ENCODE results near the gene CNIH1.

CNIH1 gene

DNA sequence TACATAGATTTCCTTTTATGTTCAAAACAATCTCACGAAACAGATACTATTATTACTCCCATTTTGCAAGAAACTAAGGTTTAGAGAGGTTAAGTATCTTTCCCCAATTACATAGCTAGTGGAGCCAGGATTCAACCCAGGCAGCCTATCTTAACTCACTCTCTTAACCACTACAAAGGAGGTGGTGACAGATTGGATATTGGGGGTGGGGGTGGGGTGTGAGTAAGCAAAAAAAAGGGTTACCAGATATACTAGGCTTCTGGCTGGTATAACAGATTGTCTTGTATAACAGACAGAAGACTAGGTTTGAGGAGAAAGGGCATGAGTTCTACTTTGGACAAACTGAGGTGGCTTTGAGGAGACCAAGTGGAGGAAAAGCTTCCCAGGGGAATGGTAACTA is 45.5 kb upstream of the CNIH1 start:
- no peak for TF ChIP-seq POLR2AphosphoS5 (IDR thresholded peaks at IDR 0.05; ENCODE audit: low read depth)
- no peak for TF ChIP-seq GABPA (IDR thresholded peaks at IDR 0.05; ENCODE audit: low read depth)
- TF ChIP-seq, protein P1, sequence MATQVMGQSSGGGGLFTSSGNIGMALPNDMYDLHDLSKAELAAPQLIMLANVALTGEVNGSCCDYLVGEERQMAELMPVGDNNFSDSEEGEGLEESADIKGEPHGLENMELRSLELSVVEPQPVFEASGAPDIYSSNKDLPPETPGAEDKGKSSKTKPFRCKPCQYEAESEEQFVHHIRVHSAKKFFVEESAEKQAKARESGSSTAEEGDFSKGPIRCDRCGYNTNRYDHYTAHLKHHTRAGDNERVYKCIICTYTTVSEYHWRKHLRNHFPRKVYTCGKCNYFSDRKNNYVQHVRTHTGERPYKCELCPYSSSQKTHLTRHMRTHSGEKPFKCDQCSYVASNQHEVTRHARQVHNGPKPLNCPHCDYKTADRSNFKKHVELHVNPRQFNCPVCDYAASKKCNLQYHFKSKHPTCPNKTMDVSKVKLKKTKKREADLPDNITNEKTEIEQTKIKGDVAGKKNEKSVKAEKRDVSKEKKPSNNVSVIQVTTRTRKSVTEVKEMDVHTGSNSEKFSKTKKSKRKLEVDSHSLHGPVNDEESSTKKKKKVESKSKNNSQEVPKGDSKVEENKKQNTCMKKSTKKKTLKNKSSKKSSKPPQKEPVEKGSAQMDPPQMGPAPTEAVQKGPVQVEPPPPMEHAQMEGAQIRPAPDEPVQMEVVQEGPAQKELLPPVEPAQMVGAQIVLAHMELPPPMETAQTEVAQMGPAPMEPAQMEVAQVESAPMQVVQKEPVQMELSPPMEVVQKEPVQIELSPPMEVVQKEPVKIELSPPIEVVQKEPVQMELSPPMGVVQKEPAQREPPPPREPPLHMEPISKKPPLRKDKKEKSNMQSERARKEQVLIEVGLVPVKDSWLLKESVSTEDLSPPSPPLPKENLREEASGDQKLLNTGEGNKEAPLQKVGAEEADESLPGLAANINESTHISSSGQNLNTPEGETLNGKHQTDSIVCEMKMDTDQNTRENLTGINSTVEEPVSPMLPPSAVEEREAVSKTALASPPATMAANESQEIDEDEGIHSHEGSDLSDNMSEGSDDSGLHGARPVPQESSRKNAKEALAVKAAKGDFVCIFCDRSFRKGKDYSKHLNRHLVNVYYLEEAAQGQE (IDR thresholded peaks at IDR 0.05; ENCODE audit: insufficient replicate concordance, low read depth): no peak
- Histone ChIP-seq H3K27ac (replicated peaks) (no peak overlapping the region), H3K27me3 (ENCODE audit: insufficient read depth, poor library complexity, severe bottlenecking) (no peaks in the 10 kb centered on the region), H3K4me3 (replicated peaks; ENCODE audit: insufficient read depth, low read length) (no peak overlapping the region)
- no peak for DNase-seq (ENCODE audit: low read depth in 1 of 2, low spot score in 1 of 2)

DNA sequence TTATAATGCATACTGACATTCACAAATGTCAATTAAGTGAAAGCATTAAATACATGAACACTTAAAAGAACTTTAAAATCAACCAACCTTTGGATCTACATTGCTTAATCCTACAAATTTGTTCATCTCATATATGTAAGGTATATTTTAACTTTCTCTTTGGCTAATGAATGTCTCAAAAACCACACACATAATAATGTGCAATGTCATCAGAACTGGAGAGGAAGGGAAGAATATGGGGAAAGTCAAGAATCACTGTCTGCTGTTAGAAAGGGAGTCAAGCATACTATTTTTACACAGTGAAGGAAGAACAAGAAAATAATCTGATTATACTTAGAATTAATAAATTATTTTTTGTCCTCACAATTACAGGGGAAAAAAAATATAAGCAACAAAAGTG is 42.7 kb upstream of the CNIH1 start:
- Histone ChIP-seq H3K4me3 (replicated peaks; ENCODE audit: insufficient read depth, low read length) (no peak overlapping the region), H3K27me3 (ENCODE audit: insufficient read depth, poor library complexity, severe bottlenecking) (no peaks in the 10 kb centered on the region), H3K27ac (replicated peaks) (no peak overlapping the region)
- no peak for DNase-seq (ENCODE audit: low read depth in 1 of 2, low spot score in 1 of 2)
- TF ChIP-seq SPI1 (IDR thresholded peaks at IDR 0.05; ENCODE audit: borderline replicate concordance, low read depth) (no peak), GABPA (IDR thresholded peaks at IDR 0.05; ENCODE audit: low read depth) (no peak), POLR2AphosphoS5 (IDR thresholded peaks at IDR 0.05; ENCODE audit: low read depth) (no peak)
- TF ChIP-seq, protein P2, sequence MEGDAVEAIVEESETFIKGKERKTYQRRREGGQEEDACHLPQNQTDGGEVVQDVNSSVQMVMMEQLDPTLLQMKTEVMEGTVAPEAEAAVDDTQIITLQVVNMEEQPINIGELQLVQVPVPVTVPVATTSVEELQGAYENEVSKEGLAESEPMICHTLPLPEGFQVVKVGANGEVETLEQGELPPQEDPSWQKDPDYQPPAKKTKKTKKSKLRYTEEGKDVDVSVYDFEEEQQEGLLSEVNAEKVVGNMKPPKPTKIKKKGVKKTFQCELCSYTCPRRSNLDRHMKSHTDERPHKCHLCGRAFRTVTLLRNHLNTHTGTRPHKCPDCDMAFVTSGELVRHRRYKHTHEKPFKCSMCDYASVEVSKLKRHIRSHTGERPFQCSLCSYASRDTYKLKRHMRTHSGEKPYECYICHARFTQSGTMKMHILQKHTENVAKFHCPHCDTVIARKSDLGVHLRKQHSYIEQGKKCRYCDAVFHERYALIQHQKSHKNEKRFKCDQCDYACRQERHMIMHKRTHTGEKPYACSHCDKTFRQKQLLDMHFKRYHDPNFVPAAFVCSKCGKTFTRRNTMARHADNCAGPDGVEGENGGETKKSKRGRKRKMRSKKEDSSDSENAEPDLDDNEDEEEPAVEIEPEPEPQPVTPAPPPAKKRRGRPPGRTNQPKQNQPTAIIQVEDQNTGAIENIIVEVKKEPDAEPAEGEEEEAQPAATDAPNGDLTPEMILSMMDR (IDR thresholded peaks at IDR 0.05; ENCODE audit: insufficient read depth, low read length): no peak
- TF ChIP-seq, protein P1 (IDR thresholded peaks at IDR 0.05; ENCODE audit: insufficient replicate concordance, low read depth): no peak

DNA sequence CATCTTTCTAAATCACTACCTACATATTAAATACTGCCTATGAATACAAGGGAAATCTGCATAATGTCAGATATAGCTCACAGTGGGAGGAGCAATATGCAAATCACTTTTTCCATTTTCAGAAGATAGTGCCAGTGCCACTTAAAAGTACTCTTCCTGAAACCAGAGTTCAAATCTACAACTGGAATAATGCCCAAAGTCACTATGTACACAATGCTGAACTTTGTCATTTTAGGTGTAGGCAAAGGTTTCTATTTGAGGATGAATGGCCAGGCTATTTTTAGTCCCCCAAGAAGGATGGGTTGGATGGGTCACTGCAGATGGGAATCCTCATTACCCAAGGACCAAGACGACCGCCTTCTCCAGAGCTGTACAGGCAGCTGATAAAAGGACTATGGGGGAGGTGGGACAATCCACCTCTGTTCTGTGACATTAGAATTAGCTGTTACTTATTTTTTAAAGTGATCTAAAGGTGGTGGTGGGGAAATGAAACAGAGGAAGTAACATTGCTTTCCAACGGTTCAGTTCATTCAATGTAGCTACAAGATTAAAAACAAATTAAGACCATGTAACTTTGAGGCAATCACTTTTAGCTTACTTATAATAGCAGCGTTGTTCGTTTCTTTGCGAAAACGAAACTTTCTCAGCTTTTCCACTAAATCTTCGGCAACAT is 42.0 kb upstream of the CNIH1 start:
- Histone ChIP-seq H3K4me3 (replicated peaks; ENCODE audit: insufficient read depth, low read length) (no peak overlapping the region), H3K27me3 (ENCODE audit: insufficient read depth, poor library complexity, severe bottlenecking) (no peaks in the 10 kb centered on the region), H3K27ac (replicated peaks) (no peak overlapping the region)
- no peak for TF ChIP-seq GABPA (IDR thresholded peaks at IDR 0.05; ENCODE audit: low read depth)
- TF ChIP-seq POLR2AphosphoS5 (IDR thresholded peaks at IDR 0.05; ENCODE audit: low read depth): no peak
- TF ChIP-seq, protein P1 (IDR thresholded peaks at IDR 0.05; ENCODE audit: insufficient replicate concordance, low read depth): no peak
- TF ChIP-seq SPI1 (IDR thresholded peaks at IDR 0.05; ENCODE audit: borderline replicate concordance, low read depth): no peak
- TF ChIP-seq, protein P2 (IDR thresholded peaks at IDR 0.05; ENCODE audit: insufficient read depth, low read length): no peak
- no peak for DNase-seq (ENCODE audit: low read depth in 1 of 2, low spot score in 1 of 2)

All from HL-60 (cell line).